Measurements from ENCODE around the gene ARID3C.

DNA sequence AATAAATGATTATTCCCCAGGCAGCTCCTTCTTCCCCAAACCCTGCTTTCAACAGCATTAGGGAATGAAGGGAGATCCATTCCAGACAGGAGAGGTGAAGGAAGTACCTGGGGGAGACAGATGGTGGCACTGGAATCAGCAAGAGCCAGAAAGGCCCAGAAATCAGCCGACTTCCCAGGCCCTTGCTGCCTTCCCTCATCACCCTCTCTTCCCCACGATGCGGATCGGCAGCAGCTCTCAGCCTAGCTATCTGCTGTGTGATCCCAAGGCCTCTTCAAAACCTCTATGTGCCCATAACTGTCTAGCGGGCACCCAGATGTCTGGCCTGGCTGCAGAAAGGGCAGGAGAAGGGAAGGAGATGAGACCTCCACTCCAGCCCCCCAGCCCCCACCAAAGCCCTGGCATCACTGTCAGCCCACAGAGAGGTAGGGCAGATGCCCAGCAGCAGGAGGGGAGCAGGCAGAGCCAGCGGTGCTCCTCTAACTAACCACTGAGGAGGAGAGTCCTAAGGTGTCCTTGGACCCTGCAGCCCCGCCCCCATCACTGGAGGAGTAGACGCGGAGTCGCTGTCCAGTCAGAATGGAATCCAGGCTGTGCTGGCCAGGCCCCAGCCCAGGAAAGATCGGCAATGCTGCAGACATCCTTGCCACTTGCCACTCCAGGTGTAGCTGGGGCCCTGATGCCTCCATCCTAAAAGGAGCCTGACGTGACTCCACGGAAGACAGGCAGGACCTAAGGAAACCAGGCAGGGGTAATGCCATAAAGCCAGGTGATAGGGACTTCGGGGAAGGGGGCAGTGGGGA lies 52.1 kb downstream of the ARID3C start:
- no peak for TF ChIP-seq CTCF (IDR thresholded peaks at IDR 0.05)
- TF ChIP-seq POLR2A (IDR thresholded peaks at IDR 0.05) = no peak

All from vagina (tissue), 2 donors.